AML-193 (cell line): ENCODE results near the gene LMF1.
"Not testable (repeated sequence)": the region's sequence is repeated elsewhere in the genome, so short reads cannot be mapped to it uniquely, and the experiment has no call there.

Experiments used
- DNase-seq, 2 experiments: peaks; one replicate each; lab custom pipeline; 2025; lab: John Stamatoyannopoulos, UW

The LMF1 gene

DNA sequence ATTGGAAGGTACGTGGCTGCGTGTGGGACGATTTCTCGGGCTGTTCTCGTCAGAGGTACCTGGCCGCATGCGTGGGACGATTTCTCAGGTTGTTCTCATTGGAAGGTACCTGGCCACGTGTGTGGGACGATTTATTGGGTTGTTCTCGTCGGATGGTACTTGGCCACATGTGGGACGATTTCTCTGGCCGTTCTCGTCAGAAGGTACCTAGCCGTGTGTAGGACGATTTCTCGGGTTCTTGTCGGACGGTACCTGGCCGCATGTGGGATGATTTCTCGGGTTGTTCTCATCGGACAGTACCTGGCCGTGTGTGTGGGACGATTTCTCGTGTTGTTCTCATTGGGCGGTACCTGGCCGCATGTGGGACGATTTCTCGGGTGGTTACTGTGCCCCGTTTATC lies 120.1 kb downstream of the LMF1 start:
- no peak for DNase-seq

DNA sequence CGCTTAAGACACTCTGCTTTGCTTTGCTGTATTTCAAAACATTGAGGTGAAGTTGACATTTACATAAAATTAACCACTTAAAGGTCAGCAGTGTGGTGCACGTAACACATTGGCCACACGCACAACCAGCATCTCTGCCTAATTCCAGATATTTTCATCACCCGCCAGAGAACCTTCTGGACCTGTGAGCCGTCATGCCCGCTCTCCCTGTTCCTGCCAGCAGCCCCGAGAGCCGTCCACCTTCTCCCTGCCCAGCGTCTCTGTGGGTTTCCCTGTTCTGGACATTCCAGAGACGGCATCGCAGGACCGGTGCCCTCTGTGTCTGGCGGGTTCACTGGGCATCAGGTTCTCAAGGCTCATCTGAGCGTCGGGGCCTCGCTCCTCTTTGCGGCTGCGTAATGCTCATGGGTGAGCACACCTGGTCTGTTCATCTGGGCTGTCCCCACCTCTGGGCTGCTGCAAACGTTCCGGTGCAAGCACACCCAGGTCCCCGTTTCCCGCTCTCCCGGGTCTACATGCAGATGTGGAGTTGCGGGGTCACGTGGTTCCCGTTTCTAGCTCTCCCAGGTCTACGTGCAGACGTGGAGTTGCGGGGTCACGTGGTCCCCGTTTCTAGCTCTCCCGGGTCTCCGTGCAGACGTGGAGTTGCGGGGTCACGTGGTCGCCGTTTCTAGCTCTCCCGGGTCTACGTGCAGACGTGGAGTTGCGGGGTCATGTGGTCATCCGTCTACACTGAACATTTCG lies 122.1 kb downstream of the LMF1 start:
- DNase-seq, result no peak

DNA sequence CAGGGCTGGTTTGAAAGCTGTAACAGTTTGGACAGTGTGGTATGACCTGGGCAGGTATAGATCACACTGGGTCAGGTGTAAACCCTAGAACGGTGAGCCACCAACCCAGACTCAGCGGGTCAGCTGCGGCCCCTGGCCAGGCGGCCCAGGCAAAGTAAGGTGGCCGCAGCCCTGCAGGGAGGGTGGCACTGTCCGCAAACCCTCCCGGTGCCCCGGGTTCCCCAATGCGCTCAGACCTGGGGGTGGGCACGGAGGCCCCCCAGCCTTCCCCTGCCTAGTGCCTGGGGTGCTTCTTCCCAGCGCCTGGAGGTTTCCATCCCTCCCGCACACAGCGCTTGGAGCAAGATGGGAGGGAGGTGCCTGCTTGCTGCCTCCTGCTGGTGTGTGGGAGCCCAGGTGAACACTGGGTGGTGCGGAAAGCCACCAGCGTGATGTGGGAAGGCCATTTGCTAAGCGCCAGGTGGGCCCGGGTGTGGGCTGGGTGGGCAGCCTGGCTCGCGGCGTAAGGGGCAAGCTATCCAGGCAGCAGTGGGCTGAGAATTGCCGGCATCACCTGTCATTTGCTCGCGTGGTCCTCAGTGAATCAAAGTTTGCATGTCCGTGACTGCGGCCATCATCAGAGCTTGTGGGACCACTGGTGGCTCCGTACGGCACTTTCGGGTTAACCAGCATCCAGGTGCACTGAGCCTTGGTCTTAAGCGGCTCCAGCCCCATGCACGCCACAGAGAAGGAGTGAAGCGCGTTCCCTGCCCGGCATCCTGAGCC lies 122.9 kb downstream of the LMF1 start:
- DNase-seq, result no peak

DNA sequence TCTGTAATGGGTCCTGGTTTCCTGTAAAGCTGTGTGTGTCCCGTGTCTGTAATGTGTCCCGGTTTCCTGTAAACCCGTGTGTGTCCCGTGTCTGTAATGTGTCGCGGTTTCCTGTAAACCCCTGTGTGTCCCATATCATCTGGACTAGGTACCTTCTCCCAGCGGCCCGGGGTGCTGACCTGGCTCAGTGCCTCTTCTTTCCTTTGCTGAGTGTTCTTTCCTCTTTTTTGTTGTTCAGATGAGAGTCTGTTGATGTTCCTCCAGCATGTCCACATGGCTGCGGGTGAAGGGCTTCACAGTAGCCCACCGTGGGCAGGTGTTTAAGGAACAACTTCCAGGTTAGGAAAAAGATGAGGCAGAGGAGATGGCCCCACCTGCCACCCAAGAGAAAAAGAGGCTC lies 123.6 kb downstream of the LMF1 start:
- DNase-seq, result no peak

DNA sequence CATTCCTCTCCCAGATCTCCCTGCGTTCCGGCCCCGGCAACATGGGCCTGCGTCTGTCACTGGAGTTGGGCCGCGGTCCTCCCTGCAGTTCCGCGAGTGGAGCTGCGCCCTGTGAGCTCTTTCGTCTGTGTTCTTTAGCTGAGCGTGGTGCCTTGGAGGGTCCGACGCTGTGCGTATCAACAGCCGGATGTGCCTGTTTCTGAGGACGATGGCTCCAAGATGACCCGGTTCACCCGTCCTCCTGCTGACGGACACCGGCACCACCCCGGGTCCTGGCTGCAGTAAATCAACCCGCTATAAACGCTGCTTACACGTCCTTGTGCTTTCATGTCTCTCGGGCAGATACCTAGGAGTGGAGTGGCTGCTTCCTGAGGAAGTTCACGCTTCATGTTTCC lies 125.4 kb downstream of the LMF1 start:
- DNase-seq, result no peak

DNA sequence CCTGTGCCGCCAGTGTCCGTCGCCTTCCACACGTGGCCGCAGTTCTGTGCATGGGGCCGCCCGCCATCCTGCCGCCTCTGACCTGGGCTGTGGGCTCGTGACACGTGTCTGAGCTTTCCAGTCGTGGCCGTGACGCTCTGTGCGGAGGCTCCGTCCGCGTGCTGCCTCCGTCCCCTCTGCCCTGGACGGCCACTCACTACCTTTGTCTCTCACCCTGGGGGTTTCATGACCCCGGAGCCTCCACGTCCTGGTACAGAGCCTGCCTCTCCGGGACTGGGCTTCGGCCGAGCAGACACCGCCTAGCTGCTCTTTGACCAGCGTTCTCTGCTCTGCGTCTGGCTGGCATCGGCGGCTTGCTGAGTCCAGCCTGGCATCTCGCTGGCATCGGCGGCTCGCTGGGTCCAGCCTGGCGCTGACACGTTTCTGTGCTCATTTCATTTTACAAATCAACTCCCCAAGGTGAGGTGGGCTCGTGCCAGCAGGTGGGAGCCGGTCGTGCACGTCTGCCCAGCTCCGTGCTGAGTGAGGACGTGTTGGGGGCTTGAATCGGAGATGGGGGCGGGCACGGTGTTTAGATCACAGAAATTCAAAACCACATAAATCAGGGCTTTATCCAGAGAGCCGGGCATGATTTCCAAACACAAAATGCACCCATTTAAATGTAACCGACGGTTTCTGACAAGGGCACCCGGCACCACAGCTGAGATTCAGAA lies 126.0 kb downstream of the LMF1 start:
- no peak for DNase-seq

DNA sequence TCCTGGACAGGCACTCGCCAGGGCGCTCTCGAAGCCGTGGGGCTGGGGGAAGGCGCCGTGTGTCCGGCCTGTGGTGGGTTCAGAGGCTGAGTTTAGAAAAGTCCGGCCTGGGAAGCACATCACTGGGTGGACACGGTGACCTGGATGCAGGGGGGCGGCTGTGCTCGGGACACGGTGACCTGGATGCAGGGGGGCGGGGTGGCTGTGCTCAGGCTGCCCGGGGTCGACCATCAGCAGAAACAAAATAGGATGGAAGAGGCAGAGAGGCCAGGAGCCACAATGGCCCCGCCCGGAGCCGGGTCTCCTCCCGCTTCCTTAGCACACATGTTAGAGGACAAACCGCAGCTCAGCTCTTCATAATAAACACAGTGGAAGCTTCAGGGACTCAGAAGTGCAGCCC lies 127.0 kb downstream of the LMF1 start:
- DNase-seq, result no peak

DNA sequence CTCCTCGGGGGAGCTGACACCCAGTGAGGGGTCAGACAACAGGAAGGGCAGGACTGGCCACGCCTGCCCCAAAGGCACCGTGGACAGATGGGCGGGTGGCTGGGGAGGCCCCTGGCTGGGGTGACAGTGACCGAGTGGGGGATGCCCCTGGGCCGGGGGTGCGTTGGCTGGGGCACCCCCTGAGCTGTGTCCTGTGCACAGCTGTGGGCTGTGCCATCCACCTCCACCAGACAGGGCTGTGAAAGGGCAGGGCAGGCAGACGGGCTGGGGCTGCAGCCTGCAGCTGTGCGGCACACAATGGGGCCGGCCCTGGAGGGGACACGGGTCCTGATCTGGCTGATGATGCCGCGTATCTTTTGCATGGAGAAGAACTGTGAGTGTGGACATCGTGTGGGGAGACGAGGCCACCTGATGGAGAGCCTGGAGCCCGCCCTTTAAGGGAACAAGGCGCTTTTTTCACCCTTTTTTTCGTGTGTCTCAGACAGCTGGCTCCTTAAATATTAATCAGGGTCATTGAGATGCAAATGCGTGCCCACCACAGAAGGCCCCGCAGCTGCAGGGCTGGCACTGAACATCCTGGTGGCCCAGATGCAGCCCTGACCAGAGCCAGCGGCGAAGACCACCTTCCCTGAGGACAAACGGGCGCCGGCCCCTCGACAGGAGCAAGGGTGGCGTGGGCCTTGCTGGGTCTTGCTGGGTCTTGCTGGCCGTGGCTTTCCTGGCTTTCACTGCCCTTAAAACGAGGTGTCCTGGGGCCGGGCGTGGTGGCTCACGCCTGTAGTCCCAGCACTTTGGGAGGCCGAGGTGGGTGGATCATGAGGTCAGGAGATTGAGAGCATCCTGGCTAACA lies 127.8 kb downstream of the LMF1 start:
- DNase-seq, result no peak

DNA sequence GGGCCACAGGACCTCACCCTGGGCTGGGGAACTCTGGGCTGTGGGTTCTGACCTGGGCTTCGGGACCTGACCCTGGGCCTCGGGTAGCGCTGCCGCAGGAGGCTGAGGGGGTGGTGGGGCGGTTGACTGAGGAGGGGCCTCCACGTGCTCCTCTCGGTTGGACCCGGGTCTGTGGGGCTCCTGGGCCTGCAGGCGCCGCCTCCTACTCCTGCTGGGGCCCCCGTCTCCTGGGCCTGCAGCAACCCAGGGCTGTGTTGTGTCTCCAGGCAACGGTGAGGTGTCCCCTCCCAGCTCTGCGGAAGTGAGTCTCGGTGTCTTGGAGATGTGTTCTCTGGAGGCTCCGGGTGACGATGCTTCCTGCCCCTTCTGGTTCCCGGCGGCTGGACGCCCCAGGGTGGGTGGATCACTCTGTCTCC lies 128.7 kb downstream of the LMF1 start:
- no peak for DNase-seq

DNA sequence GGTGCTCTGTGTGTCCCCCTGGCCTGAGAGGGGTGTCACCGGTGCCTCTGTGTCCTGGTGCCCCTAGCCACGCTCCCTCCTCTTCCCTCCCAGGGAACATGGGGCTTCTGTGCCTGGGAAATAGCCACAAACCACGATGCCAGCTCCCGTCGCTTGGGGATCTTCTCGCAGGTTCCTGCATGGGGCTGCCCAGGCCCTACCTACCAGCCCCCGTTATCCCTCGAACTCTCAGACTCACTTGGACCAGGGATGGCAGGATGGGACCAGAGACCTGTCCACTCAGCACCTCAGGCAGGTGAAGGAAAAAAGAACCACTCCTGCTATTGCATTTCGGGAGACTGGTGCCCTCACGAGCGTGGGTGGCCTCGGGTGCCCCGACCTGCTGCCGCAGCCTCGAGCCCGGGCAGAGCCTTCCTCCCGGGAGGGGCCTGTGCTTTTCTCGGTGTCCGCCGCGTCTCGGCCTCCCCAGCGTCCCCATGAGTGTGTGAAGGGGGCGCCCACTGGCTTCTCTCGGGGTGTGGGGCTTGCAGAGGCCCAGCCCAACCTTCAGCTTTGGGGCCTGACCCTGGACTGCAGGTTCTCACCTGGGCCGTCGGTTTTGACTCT lies 129.2 kb downstream of the LMF1 start:
- DNase-seq, result no peak

DNA sequence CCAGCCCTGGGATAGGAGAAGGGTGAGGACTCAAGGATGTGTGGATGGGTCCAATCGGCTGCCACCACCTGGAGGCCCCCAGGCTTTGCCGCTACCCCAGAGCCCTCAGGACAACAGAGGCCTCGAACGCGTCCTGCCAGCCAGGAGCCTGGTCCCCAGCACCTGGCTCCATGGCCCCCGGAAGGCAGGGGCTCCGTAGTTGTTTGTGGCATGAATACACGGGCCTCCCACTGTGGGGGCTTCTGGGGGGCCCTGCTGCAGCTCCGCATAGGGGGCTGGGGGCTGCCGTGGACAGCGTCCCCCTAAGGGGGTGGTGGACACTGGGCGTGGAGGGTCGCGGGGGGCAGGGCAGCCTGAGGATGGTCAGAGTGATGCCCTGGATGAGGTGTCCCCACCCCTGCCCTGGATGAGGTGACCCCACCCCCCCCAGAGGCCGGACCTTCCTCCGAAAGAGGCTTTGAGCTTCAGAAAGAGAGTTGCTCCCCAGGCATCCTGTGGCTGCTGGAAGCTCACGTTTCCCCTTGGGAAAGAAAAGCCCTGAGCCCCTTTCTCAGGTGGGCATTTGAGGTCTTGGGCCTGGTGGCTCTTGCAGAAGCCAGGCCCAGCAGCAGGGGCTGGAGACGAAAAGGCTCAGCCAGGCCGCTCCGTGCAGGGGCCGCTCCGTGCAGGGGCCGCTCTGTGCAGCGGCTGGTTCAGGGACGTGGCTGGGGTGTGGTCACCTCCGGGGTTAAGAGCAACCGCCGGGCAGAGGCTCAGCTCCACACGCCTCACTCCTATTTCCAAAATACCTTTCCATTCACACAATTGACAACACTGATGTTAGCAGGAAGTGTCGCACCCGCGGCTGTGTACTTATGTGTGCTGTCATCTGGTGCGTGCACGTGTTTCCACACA lies 130.0 kb downstream of the LMF1 start:
- no peak for DNase-seq

DNA sequence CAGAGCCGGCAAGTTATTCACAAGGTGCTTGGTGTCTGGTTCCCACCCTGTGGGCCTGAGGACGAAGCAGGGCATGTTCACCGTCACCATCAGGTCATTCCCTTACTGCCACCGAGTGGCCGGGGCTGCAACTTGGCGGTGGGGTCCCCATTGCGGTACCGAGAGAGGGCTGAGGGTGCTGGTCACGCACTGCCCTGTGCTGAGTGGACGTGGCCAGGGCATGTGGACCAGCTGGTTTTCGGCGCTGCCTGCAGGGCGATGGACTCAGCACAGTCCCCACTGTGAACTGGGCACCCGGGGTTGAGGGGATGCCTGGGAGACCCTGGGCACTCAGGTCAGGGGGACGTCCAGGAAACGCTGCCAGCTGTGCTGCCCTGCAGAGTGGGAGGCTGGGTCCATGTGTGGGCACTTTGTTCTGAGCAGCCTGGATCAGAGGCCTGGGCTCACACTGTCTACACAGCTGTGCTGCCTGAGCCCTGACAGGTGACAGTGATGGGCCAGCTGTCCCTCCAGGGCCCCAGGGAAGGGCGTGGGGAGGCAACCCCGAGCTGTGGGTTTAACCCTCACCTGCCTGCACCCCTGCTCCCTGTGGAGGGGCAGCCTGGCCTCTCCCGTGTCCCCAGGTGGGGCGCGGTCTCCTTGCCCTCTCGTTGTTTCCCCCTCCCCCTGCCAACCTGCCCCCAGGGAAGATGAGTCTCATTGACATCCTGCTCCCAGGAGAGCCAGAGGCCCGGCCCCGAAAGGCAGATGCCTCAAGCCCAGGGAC lies 131.0 kb downstream of the LMF1 start:
- no peak for DNase-seq

DNA sequence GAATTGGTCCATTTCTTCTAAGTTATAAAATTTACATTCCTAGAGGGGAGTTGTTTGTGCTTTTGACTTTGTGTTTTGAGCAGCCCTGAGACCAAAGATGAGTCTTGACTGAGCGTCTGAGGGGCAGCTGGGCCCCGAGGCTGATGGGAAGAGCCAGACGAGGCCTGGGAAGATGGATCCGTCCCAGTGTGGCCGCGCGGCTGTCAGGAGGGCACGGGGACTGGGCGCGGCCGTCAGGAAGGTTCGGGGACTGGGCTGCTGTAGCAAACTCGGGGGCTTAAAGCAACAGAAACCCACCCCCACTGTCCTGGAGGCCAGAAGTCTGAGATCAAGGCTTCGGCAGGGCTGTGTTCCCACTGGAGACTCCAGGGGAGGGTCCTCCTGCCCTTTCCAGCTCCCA lies 132.0 kb downstream of the LMF1 start:
- DNase-seq, result no peak

DNA sequence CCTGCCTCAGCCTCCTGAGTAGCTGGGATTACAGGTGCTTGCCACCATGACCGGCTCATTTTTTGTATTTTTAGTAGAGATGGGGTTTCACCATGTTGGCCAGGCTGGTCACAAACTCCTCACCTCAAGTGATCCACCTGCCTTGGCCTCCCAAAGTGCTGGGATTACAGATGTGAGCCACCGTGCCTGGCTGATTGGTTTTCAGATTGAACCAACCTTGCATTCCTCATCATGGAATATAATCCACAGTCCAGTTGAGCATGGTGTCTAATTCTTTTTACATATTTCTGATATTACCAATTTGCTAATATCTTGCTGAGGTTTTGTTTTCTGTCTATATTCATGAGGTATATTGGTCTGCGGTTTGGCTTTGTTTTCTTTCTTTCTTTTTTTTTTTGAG lies 134.0 kb downstream of the LMF1 start:
- not testable (repeated sequence) for DNase-seq

DNA sequence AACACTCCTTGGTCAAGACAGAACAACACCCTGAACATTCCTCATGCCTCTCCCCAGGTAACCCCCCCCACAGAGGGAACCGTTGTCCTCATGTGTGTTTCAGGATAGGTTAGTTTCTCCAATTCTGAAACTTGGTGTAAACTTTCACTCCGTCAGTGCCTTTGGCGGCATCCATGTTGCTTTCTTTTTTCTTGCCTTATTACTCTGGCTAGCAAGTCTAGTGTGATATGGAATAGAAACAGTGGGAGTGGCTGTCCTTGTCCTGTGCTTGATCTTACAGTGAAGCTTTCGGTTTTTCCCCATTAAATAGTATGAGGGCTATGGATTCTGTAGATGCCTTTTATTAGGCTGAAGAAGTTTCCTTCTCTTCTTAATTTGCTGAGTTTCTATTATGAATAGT lies 134.6 kb downstream of the LMF1 start:
- no peak for DNase-seq

DNA sequence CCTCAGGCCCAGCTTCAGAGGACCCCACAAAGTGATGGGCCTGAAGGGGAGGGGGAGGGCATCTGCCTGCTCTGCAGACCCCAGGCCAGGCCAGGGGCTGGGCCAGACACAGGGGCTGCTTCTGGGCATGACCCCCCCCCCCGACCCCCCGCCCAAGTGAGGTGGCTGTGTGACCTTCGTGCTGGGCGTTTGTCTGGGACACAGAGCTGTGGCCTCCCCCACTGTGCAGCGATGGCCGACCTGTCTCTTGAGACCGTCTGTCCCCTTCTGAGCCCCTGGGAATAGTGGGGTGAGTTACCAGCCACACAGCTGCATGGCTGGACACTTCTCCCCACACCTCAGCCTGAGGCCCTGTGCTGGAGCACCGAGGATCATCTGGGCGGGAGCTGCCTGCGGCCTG lies 135.4 kb downstream of the LMF1 start:
- DNase-seq, result no peak

DNA sequence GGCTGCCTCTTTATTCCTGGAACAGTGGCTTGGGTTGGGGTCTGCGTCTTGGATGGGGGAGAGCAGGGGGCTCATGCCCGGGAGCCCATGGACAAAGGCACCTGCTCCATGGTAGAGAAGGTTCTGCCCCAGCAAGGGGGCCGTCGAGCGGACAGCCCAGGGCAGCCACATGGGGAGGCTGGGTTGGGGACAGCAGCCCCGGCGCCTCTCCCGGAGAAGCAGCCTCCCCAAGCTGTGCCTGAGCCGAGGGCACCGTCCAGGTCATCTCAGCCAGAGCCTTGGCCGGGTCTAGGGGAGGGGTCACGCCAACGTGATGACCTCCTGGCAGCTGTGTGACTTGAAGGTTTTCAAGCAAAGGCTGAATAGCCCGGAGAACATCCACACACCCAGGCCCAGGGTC lies 137.4 kb downstream of the LMF1 start:
- DNase-seq, result no peak

DNA sequence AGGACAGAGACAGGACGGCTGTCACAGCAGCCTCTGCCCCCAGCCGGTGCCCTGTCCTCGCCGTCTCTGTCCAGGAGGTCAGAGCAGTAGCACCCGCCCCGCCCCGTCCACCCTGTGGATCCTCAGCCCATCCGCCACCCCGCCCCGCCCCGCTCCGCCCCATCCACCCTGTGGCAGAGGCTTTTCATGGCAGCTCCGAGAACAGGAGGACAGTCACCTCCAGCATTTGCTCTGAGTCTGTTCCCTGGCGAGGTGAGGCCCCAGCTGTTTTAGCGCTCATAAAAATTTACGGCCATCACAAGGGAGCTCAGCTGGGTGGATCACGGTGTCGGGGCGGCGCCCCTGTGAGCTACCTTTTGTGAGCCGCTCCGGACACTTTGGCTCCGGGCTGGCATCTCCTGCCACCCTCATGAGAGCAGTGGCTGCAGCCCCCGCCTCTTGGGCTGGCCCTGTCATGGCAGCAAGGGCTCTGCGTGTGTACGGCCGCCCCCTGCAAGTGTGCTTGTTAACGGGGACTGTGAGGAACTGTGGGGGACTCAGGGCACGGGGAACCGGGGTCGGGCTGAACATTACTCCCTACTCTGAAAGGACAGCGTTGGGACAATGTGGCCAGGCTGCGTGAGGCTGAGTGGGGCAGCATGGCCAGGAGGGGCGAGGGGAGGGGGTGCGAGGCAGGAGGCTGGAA lies 138.0 kb downstream of the LMF1 start:
- no peak for DNase-seq
